ENCODE data around the gene PLEKHA6. TPM values are rescaled to one million over a fixed set of nuclear protein-coding genes. Genes with fewer than 3 reads are reported as not detected.

The PLEKHA6 gene
- total and polyA plus RNA-seq, 2 of the 4 experiments (the other 2 are of a cell fraction) = 8.2 to 19.9 TPM

DNA sequence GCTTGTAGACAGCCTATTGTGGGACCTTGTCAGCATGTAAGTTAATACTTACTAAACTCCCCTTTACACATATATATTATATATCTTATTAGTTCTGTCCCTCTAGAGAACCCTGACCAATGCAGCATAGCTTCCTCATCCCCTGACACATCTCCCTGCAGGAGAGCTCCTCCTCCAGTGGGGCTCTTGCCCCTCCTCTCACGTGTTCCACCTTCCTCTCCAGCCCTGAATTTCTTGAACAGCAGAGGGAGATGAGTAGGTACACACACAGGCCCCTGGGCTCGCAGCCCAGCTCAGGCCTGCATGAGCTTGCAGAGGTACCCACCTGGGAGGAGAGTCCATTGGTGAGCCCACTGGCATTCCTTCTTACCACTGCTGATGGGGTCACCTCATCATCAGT lies 118.7 kb downstream of the PLEKHA6 start:
- no TSS peak for BruUV-seq (replicated peaks)
- no peak overlapping the region for H2AK5ac ChIP-seq (ENCODE audit: low read depth, low read length)
- H4K5ac ChIP-seq (ENCODE audit: low read depth, low read length) = no peak overlapping the region
- H2BK20ac ChIP-seq (ENCODE audit: low read depth, low read length) = no peak overlapping the region
- no peak overlapping the region for H3K23ac ChIP-seq (ENCODE audit: low read depth, low read length)
- in situ Hi-C loops (cut with MboI; ENCODE audit: low sequenced_read_pairs) = no loop called here
- H3K36me3 ChIP-seq (ENCODE audit: control insufficient read depth, insufficient read depth, low read length) = peaks cover 11% of the 10 kb centered on the region
- intact Hi-C loops (cut with micrococcal nuclease) = no loop called here
- no peak overlapping the region for H2BK15ac ChIP-seq (ENCODE audit: low read depth, low read length)
- ChIA-PET CTCF (interaction anchor here (0.5 to 1.1 kb wide), 2 partner anchors 34 to 156 kb away, joined by 3 to 4 read pairs; no protein-coding TSS in a partner anchor), POLR2A (ENCODE audit: unreplicated experiment) (no interaction called here)
- no peak overlapping the region for H3K4ac ChIP-seq (ENCODE audit: low read depth, low read length)
- H3K27ac ChIP-seq (ENCODE audit: insufficient read depth, low read length) = no peak overlapping the region
- H2AFZ ChIP-seq (replicated peaks; ENCODE audit: low read length, poor library complexity) = no peak overlapping the region
- no peaks in the 10 kb centered on the region for H3K4me1 ChIP-seq (ENCODE audit: control insufficient read depth, insufficient read depth, low read length)
- H4K91ac ChIP-seq (ENCODE audit: insufficient read depth, low read depth, low read length) = no peak overlapping the region
- H3K9me3 ChIP-seq (ENCODE audit: control insufficient read depth, insufficient read depth, low read length) = no peaks in the 10 kb centered on the region
- 80% methylated on average over 1 of the region's 2 CpGs; no CpG with 5 or more reads in 1 of the 2 experiments for WGBS, 2 experiments (ENCODE audit: extremely low coverage in 2 of 2, insufficient read length in 1 of 2)
- no peaks in the 10 kb centered on the region for H3K9me1 ChIP-seq (ENCODE audit: insufficient read depth, low read length)
- no peaks in the 10 kb centered on the region for H3K79me1 ChIP-seq (ENCODE audit: low read depth in 1 of 2, low read length in 2 of 2)
- ATAC-seq (ENCODE audit: low read depth) (no peak), DNase-seq (peak; percentile 6)
- H3K56ac ChIP-seq (ENCODE audit: extremely low read depth, insufficient read depth, low read length) = no peak overlapping the region
- H3K27me3 ChIP-seq (ENCODE audit: control insufficient read depth, insufficient read depth, low read length) = no peaks in the 10 kb centered on the region
- no peak overlapping the region for H3K4me2 ChIP-seq (ENCODE audit: low read depth, low read length)
- no peak overlapping the region for H4K8ac ChIP-seq (ENCODE audit: low read depth in 2 of 2, low read length in 2 of 2)
- H2BK5ac ChIP-seq (ENCODE audit: low read depth, low read length, poor library complexity, severe bottlenecking) = no peak overlapping the region
- no peak overlapping the region for H3K14ac ChIP-seq (replicated peaks; ENCODE audit: low read depth, low read length)
- TF ChIP-seq, protein P1, sequence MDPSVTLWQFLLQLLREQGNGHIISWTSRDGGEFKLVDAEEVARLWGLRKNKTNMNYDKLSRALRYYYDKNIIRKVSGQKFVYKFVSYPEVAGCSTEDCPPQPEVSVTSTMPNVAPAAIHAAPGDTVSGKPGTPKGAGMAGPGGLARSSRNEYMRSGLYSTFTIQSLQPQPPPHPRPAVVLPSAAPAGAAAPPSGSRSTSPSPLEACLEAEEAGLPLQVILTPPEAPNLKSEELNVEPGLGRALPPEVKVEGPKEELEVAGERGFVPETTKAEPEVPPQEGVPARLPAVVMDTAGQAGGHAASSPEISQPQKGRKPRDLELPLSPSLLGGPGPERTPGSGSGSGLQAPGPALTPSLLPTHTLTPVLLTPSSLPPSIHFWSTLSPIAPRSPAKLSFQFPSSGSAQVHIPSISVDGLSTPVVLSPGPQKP (IDR thresholded peaks at IDR 0.05; ENCODE audit: borderline replicate concordance, low read depth, low read length) = no peak
- TF ChIP-seq CTCF (conservative IDR thresholded peaks at IDR 0.05; ENCODE audit: low read depth, low read length) (no peak), RFX5 (IDR thresholded peaks at IDR 0.05; ENCODE audit: low read depth, low read length) (no peak), BHLHE40 (IDR thresholded peaks at IDR 0.05; ENCODE audit: low read depth, low read length) (no peak), CHD1 (IDR thresholded peaks at IDR 0.05; ENCODE audit: low read depth, low read length) (no peak), SMC3 (IDR thresholded peaks at IDR 0.05; ENCODE audit: low read depth, low read length) (no peak), MXI1 (IDR thresholded peaks at IDR 0.05; ENCODE audit: borderline replicate concordance, low read depth, low read length) (no peak), RAD21 (IDR thresholded peaks at IDR 0.05; ENCODE audit: low read length) (no peak), RCOR1 (IDR thresholded peaks at IDR 0.05; ENCODE audit: insufficient replicate concordance, low read length) (no peak), MAZ (IDR thresholded peaks at IDR 0.05; ENCODE audit: borderline replicate concordance, low read depth, low read length) (no peak), NFE2L2 (IDR thresholded peaks at IDR 0.05; ENCODE audit: low read depth, low read length) (no peak), POLR2A (IDR thresholded peaks at IDR 0.05; ENCODE audit: low read depth, low read length) (no peak), FOS (IDR thresholded peaks at IDR 0.05; ENCODE audit: low read depth, low read length) (no peak)
- H3K18ac ChIP-seq (ENCODE audit: low read depth, low read length) = no peak overlapping the region
- H3K9ac ChIP-seq (ENCODE audit: low read depth, low read length) = no peak overlapping the region
- dilution Hi-C loops (cut with HindIII; ENCODE audit: low sequenced_read_pairs, unreplicated experiment) = no loop called here
- H2AK9ac ChIP-seq (replicated peaks; ENCODE audit: low read depth, low read length, poor library complexity) = no peak overlapping the region
- H2BK120ac ChIP-seq (ENCODE audit: low read depth, low read length) = no peak overlapping the region
- no peaks in the 10 kb centered on the region for H4K20me1 ChIP-seq (ENCODE audit: insufficient read depth, low read length)
- no peak overlapping the region for H3K4me3 ChIP-seq (ENCODE audit: insufficient read depth, low read depth, low read length)

Data from IMR-90 (cell line).